ENCODE measurements around the gene OR4K14. TPM values are rescaled to one million over a fixed set of nuclear protein-coding genes. Genes with fewer than 3 reads are reported as not detected.
"Not testable (repeated sequence)": the region's sequence is repeated elsewhere in the genome, so short reads cannot be mapped to it uniquely, and the experiment has no call there.

The OR4K14 gene
- total RNA-seq, 1 donor from 2014 or later, result not detected

DNA sequence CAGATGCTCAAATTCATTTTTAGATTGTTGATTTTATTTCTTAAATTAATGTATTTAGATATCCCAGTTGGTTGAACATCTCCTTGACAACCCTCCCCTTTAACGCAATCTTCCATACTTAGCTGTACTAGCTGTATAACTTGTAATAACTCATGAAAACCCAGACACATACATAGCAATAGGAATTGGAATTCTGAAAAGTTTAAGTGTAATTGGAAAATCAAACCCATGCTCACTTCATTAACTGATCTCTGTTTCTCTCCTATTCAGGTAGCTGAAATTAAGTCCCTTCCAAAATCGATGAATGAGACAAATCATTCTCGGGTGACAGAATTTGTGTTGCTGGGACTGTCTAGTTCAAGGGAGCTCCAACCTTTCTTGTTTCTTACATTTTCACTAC, 43.8 kb downstream of the OR4K14 start, which contains the start of gene OR4K15:
TSS of gene OR4K15 (plus strand) at position 301 of the 400 bp plus-strand sequence. CDS start at position 301, 0 bp downstream.
- Histone ChIP-seq H3K27ac (no peak within 1 kb of the TSS), H3K27me3 (ENCODE audit: low read depth) (no peaks in the 10 kb centered on the region), H3K4me1 (no peaks in the 10 kb centered on the region), H3K36me3 (no peaks in the 10 kb centered on the region), H3K4me3 (no peak within 1 kb of the TSS), H3K9me3 (no peaks in the 10 kb centered on the region)
- intact Hi-C loops (cut with DNase I), result no loop called here
- no peak for DNase-seq
- TF ChIP-seq, protein P1, sequence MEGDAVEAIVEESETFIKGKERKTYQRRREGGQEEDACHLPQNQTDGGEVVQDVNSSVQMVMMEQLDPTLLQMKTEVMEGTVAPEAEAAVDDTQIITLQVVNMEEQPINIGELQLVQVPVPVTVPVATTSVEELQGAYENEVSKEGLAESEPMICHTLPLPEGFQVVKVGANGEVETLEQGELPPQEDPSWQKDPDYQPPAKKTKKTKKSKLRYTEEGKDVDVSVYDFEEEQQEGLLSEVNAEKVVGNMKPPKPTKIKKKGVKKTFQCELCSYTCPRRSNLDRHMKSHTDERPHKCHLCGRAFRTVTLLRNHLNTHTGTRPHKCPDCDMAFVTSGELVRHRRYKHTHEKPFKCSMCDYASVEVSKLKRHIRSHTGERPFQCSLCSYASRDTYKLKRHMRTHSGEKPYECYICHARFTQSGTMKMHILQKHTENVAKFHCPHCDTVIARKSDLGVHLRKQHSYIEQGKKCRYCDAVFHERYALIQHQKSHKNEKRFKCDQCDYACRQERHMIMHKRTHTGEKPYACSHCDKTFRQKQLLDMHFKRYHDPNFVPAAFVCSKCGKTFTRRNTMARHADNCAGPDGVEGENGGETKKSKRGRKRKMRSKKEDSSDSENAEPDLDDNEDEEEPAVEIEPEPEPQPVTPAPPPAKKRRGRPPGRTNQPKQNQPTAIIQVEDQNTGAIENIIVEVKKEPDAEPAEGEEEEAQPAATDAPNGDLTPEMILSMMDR (IDR thresholded peaks at IDR 0.05), result no peak
- ATAC-seq, result no peak

GRCh38 chr14:19974844-19975243, 44.3 kb downstream of the OR4K14 start:
- DNase-seq (no peak), ATAC-seq (no peak)
- no peak overlapping the region for H3K4me3 ChIP-seq
- H3K36me3 ChIP-seq, result no peaks in the 10 kb centered on the region
- TF ChIP-seq, protein P1 (IDR thresholded peaks at IDR 0.05), result no peak
- H3K27me3 ChIP-seq (ENCODE audit: low read depth), result no peaks in the 10 kb centered on the region
- H3K9me3 ChIP-seq, result no peaks in the 10 kb centered on the region
- H3K4me1 ChIP-seq, result no peaks in the 10 kb centered on the region
- H3K27ac ChIP-seq, result no peak overlapping the region
- intact Hi-C loops (cut with DNase I), result no loop called here

DNA sequence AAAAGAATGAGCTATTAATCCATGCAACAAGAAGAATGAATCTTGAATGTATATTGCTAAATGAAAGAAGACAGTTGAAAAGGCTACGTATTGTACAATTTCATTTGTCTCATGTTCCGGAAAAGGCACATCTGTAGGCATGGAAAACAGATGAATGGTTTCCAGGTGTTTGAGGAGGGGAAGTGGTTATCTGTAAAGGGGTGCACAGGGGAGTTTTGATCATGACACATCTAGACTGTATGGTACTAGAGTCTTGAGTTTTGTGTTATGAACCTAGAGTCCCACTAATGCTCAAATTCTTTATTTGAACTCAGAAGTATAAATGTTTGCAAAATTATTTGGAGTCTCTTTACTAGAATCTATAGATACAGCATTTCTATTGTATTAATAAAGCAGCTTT, 49.4 kb downstream of the OR4K14 start:
- H3K36me3 ChIP-seq; H3K4me1 ChIP-seq; H3K4me3 ChIP-seq; H3K27ac ChIP-seq; H3K9me3 ChIP-seq; intact Hi-C loops (cut with DNase I); H3K27me3 ChIP-seq (ENCODE audit: low read depth); ATAC-seq; DNase-seq: not testable (repeated sequence)

Other genes starting within 250 kb of the OR4K14 start
- gene OR4M1, start 245.8 kb downstream of the OR4K14 start, total RNA-seq, result not detected
- not detected for gene OR4N2, start 215.5 kb downstream of the OR4K14 start, total RNA-seq
- not detected for gene OR4K2, start 144.2 kb downstream of the OR4K14 start, total RNA-seq
- not detected for gene OR4K5, start 98.7 kb downstream of the OR4K14 start, total RNA-seq
- gene OR4K1, start 88.4 kb downstream of the OR4K14 start, total RNA-seq, result not detected
- gene OR4K15, start 43.7 kb downstream of the OR4K14 start, total RNA-seq, result not detected
- not detected for gene OR4Q2, start 17.1 kb downstream of the OR4K14 start, total RNA-seq
- gene OR4K13, start 16.7 kb upstream of the OR4K14 start, total RNA-seq, result not detected
- not detected for gene OR4L1, start 40.7 kb upstream of the OR4K14 start, total RNA-seq
- not detected for gene OR4K17, start 91.4 kb upstream of the OR4K14 start, total RNA-seq
- not detected for gene OR4N5, start 119.5 kb upstream of the OR4K14 start, total RNA-seq
- gene OR11G2, start 171.6 kb upstream of the OR4K14 start, total RNA-seq, result not detected
- not detected for gene OR11H6, start 204.4 kb upstream of the OR4K14 start, total RNA-seq
- not detected for gene OR11H7, start 209.7 kb upstream of the OR4K14 start, total RNA-seq
- not detected for gene OR11H4, start 220.0 kb upstream of the OR4K14 start, total RNA-seq

All from lower lobe of right lung (tissue), 2 donors.